ENCODE data around the gene LETMD1.
A peak's percentile ranks its signal among the peaks of the same experiment; 100 is the strongest.
"Not testable (repeated sequence)": the region's sequence is repeated elsewhere in the genome, so short reads cannot be mapped to it uniquely, and the experiment has no call there.

The LETMD1 gene

DNA sequence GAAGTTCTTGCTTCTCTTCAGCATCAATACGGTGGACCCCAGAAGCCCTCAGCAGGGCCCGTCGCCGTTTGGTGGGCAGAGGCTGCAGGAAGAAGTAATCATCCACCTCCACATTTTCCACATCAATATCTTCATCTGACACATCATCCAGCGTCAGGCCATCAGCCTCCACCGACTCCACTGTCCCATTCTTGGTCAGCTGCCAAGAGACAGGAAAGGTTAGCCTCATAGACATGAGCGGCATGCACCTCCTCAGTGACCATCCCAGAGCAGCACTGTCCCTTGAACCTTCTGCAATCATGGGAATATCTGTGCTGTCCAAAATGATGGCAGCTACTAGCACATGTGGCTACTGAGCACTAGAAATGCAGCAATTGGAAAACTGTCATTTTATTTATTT is 19.6 kb downstream of the LETMD1 start:
- no peak overlapping the region for H3K4me3 ChIP-seq (ENCODE audit: low read length)
- DNase-seq (ENCODE audit: low read depth, low spot score), result no peak

DNA sequence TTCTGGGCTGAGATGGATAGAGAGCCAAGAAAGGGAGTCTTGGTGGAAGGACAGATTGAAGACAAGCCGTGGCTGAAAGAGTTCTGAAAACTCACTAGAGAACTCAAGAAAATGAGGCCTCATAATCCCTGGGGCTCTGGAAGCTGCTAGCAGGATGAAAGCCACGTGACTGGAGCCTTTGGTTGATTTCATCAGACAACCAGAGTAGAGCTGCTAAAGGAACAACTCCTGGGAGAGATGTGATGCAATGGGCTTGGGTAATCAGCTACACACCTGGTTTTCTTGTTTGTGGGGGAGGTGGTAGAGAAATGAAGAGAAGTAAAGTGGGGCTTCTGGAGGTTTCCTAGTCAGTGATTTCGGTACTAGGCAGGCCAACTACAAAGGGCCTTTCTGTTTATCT is 21.9 kb downstream of the LETMD1 start:
- no peak overlapping the region for H3K4me3 ChIP-seq (ENCODE audit: low read length)
- DNase-seq (ENCODE audit: low read depth, low spot score), result peak; percentile 51

DNA sequence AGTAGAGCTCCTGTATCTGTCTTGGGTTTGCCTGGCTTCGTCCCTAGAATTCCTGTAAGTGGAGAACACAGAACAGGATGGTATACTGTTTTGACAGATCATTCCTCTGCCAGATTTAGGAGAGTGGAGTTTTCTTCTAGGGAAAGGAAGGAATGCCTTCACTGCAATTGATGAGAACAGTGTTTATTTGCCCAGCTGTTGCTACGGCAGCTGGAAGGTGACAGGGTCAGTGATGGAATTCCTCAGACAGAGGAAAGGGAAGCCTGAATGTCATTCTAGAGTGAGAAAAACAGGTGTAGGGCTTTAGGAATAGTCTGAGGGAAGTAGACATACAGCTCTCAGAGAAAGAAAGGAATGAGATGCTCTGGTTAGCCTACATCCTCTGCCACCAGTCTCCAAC is 23.5 kb downstream of the LETMD1 start:
- no peak overlapping the region for H3K4me3 ChIP-seq (ENCODE audit: low read length)
- no peak for DNase-seq (ENCODE audit: low read depth, low spot score)

DNA sequence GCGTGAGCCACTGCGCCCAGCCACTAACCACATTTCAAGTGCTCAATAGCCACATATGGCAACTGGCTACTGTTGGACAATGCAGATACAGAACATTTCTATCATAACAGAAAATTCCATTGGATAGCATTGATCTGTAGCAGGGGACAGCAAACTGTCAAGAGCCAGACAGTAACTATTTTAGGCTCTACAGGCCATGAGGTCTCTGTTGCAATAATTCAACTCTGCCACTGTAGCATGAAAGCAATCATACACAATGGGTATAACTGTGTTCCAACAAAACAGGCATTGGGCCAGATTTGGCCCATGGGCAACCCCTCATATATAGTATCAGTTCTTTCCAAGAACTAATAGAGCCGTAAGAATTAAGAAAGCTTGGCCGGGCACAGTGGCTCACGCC is 27.3 kb downstream of the LETMD1 start:
- DNase-seq (ENCODE audit: low read depth, low spot score), result no peak
- no peak overlapping the region for H3K4me3 ChIP-seq (ENCODE audit: low read length)

DNA sequence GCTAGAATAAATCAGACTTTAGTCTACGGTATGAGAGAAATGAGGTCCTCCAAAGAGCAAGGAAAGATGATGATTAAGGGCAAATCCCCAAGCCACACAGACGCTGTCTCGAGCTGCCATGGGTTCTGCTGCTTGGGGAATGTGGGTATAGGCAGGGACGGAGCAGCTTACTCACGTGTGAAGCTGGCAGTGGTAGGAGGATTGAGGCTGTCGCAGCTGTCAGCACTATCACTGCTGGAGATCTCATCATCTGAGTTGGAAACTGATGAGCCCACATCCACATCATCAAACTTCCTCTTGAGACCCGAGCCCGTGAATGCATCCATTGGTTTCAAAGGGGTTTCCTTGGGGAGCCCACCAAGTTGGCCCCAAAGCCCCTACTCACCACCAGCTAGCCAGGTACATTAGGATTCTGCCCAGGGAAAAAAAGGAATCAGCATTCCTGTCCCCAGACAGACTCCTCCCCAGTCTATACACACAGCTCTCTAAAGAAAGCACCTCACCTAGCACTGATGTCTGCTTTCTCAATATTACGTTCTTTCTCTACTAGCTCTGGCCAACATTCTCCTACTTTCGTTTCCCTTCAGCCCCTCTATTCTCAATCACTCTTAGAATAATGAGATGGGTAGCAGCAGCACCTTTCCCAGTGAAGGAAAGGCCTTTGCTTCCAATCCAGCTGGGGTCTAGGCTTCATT is 28.3 kb downstream of the LETMD1 start:
- DNase-seq (ENCODE audit: low read depth, low spot score), result peak; percentile 77
- no peak overlapping the region for H3K4me3 ChIP-seq (ENCODE audit: low read length)

DNA sequence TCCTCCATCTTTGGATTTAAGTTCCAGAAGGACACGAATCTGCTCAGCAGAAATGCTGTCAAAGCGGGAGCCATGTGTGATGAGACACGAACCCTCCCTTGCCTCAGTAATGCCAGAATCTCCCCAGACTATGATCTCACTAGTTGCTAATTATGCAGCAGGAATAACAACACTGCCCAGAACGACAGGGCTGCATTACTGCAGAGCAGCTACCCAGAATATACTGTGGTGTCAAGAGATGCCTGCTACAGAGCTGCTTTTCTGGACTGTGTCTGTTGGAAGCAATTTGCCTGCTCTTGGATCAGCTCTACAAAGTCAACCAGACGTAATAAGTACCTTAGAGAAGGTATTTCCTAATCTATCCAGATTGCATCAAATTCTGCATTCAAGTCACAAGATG is 29.8 kb downstream of the LETMD1 start:
- DNase-seq (ENCODE audit: low read depth, low spot score), result no peak
- no peak overlapping the region for H3K4me3 ChIP-seq (ENCODE audit: low read length)

DNA sequence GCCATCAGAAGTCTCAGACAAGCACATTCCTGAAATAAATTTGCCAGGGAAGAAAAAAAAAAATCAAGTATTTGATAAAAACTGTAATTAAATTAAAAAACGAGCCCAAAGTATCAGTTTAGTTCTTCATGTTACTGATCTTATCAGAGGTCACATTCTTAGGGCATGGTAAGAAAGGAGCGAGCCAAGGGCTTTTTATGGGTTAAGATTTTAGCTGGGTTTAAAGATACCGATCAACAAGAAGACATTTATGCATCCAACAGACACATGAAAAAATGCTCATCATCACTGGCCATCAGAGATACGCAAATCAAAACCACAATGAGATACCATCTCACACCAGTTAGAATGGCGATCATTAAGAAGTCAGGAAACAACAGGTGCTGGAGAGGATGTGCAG is 30.2 kb downstream of the LETMD1 start:
- peak; percentile 21 for DNase-seq (ENCODE audit: low read depth, low spot score)
- H3K4me3 ChIP-seq (ENCODE audit: low read length), result not testable (repeated sequence)

DNA sequence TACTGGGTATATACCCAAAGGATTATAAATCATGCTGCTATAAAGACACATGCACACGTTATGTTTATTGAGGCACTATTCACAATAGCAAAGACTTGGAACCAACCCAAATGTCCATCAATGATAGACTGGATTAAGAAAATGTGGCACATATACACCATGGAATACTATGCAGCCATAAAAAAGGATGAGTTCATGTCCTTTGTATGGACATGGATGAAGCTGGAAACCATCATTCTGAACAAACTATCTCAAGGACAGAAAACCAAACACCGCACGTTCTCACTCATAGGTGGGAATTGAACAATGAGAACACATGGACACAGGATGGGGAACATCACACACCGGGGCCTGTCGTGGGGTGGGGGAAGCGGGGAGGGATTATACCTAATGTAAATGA is 30.7 kb downstream of the LETMD1 start:
- not testable (repeated sequence) for DNase-seq (ENCODE audit: low read depth, low spot score); H3K4me3 ChIP-seq (ENCODE audit: low read length)

DNA sequence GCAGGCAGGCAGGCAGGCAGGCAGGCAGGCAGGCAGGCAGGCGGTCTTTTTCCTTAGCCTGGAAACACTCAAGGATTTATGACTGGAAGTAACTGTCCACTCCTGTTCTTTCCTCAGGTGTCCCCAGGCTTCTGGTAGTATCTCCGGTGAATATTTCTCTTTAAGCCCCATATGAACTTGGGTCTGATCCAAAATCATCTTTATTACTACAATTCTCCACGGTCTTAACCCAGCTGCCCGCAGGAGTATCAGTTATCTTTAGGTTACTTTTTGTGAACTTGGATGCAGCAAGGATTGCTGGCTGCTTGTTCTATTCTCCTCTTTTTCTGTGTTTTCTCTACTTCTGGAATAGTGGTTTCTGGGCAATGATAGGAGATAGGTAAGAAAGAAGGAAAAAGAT is 32.0 kb downstream of the LETMD1 start:
- no peak overlapping the region for H3K4me3 ChIP-seq (ENCODE audit: low read length)
- DNase-seq (ENCODE audit: low read depth, low spot score), result no peak

DNA sequence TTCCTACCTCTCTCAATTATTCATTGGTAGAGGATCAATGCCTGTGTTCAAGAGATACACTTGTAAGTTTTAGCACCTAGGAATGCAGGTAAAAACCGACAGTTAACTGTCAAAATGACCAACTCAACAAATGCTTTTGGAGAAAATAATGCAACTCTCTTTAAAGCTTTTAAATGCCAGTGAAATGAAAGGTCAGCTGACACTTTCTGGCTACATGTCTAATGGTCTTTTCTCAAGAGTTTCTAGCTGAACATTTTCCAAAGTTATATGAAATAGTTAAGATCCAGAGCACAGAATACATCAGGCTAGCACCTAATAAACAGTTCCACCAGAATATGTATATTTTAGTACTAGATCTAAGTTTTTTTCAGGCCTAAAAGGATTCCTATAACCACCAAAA is 33.3 kb downstream of the LETMD1 start:
- DNase-seq (ENCODE audit: low read depth, low spot score), result no peak
- no peak overlapping the region for H3K4me3 ChIP-seq (ENCODE audit: low read length)

DNA sequence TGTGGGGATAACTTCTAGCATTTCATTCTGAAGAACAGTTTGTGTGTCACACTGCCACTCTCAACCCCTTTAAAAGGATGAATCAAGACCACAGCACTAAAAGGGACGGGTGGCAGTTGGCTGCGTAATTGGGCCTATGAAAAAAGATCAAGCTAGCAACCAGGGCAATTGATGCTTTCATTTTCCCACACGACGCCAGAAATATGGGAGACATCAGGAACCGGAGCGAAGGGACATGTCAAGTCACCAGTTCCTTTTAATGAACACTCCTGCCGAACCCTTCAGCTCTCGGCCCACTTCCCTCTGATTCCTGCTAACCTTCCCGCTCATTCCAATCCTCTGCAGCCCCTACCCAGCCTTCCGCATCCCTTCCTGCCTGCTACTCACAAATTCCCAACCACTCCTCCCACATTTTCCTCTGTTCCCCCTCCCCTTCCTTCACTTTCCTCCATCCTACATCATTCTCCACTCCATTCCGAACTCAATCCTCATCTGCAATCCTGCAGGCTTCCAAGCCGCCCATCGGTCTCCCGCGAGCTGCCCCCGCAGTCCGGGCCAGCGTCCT is 34.5 kb downstream of the LETMD1 start:
- DNase-seq (ENCODE audit: low read depth, low spot score), result peak; percentile 49
- peak overlapping the region; percentile 71 for H3K4me3 ChIP-seq (ENCODE audit: low read length)

DNA sequence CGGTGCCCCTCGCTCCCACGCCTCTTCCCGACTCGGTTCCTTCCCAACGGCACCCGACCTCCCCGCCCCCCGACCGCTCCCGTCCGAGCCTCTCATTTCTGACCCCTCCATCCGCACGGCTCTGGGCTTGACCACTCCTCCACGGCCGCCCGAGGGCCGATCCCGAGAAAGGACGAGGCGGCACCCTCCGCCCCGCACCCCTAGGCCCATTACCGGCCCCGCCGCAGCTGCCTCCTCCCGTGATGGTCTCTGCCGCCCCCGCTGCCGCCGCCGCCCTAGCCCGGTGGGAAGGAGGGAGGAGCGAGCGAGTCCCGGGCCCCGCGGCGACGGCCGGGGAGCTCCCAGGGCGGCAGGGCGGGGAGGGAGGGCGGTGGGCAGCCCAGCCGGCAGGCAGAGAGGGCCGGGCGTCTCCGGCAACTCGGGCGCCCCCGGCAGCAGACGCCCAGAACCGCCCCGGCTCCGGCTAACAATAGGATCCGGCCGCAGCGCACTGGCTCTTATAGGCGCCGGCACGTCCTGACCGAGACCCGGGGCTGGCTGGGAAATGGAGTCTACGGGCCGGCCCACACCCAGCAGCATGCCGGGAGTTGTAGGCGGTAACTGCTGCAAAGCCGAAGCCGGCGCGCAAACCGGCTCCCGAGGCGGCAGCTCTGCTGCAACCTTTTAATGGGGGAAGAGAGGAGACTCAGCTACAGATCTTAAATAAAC is 35.2 kb downstream of the LETMD1 start, which contains the start of gene CSRNP2:
TSS of gene CSRNP2 (minus strand) at position 471 of the 708 bp plus-strand sequence. CDS start 7,035 bp downstream, outside the sequence.
- DNase-seq (ENCODE audit: low read depth, low spot score), result peak; percentile 93
- peak within 1 kb of the TSS; percentile 71 for H3K4me3 ChIP-seq (ENCODE audit: low read length)

DNA sequence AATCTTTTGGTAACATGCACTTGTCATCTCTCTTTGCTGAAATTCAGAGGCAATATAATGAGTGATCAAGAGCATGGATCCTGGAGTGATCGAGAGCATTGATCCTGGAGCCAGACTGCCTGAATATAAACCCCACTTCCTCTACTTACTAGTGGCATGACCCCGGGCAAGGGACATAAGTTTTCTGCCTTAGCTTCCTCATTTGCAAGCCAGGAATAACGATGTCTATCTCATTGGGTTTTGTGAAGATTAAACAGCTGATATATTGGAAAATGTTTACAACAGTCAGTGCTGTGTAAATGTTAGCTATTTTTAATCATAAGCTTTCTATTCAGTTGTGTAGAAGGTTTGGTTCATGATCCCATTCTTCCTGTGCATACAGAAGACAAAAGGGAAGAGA is 37.6 kb downstream of the LETMD1 start:
- no peak overlapping the region for H3K4me3 ChIP-seq (ENCODE audit: low read length)
- DNase-seq (ENCODE audit: low read depth, low spot score), result no peak

DNA sequence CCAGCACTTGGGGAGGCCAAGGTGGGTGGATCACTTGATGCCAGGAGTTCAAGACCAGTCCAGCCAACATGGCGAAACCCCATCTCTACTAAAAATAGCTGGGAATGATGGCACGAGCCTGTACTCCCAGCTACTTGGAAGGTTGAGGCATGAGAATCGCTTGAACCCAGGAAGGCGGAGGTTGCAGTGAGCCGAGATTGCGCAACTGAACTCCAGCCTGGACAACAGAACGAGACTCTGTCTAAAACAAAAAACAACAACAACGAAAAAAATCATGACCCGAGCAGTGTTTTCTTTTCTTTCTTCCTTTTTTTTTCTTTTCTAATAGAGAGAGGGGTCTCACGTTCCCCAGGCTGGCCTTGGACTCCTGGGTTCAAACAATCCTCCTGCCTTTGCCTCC is 38.8 kb downstream of the LETMD1 start:
- no peak for DNase-seq (ENCODE audit: low read depth, low spot score)
- H3K4me3 ChIP-seq (ENCODE audit: low read length), result no peak overlapping the region

DNA sequence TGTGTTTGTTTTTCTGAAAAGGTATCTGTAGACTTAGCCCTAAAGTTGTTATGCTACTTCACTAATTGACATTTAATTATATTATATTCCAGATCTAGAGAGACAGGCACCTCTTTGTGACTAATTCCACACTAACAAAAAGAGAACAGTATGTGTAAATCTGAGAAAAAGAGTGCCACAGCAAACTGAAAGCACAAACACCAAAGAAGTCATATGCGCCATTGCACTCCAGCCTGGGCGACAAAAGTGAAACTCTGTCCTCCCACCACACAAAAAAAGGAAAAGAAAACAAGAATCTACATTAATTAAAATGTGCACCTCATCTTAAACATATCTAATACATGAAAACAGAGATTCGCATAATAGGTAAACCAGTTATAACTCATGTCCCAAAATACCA is 39.7 kb downstream of the LETMD1 start:
- no peak overlapping the region for H3K4me3 ChIP-seq (ENCODE audit: low read length)
- no peak for DNase-seq (ENCODE audit: low read depth, low spot score)

DNA sequence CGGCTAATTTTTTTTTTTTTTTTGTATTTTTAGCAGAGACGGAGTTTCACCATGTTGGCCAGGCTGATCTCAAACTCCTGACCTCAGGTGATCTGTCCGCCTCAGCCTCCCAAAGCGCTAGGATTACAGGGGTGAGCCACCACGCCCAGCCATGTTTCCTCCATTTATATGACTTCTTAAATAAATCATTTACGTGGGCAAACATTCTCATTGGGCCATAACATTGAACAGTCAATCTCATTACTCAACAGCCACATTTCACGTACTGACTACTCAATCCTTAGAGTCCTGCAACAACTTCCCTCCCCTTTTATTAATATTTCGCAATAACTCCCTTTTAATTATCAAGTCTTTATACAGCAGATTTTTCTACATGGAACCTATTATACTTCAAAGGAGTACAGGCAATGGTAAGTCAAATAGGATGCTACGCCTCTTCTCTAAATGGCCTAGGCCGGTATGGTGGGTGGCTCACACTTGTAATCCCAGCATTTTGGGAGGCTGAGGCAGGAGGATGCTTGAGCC is 42.6 kb downstream of the LETMD1 start:
- DNase-seq (ENCODE audit: low read depth, low spot score), result no peak
- H3K4me3 ChIP-seq (ENCODE audit: low read length), result no peak overlapping the region

DNA sequence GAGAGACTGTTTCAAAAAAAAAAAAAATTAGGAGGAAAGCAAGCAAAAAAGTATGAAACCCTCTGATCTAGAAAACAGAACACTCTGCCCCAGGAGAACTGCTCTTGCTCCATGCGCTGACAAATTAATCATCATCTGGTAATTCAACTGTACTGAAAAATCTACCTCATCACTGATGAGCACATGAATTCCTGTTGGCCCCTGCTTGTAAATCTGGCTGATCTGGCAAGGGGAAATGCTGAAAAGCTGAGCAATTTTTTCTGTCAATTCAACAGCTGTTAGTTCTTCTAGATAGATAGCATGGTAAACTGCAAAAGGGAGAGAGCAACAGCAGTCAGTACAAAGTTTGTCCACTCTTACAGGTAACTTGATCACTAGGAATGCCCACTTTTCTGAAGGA is 50.5 kb downstream of the LETMD1 start:
- no peak for DNase-seq (ENCODE audit: low read depth, low spot score)
- H3K4me3 ChIP-seq (ENCODE audit: low read length), result no peak overlapping the region

DNA sequence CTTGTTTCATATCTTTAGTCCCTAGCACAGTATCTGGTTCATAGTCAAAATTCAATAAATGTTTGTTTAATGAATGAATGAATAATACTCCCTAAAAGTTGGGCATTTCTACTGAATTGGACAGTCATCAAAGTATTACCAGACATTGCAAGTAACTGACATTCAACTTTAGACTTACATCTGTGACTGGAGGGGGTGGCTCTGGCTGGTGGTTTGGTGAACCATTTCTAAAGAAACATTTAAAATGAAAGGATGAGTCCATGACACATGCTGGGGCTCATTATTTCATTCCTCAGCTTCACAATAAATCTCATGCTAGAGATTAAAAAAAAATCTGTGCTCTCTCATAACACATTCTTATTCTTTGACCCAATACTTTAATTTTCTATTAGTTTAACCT is 55.9 kb downstream of the LETMD1 start:
- DNase-seq (ENCODE audit: low read depth, low spot score), result no peak
- no peak overlapping the region for H3K4me3 ChIP-seq (ENCODE audit: low read length)

DNA sequence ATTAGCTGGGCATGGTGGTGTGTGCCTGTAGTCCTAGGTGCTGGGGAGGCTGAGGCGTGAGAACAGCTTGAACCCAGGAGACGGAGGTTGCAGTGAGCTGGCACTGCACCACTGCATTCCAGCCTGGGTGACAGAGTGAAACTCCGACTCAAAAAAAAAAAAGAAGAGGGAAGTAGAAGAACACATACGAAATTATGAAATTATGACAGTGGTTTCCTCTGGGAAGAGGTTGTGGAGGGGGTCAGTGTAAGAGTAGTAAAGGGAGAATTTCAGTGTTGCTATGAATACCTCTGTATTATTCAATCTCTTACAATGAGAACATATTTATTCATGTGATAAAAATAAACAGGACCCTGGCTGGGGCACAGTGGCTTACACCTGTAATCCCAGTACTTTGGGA is 60.0 kb downstream of the LETMD1 start:
- no peak for DNase-seq (ENCODE audit: low read depth, low spot score)

More for the DNA sequence above, 60.0 kb downstream of the LETMD1 start:
- no peak overlapping the region for H3K4me3 ChIP-seq (ENCODE audit: low read length)
